Measurements from ENCODE around the gene TRAPPC5. TPM values are rescaled to one million over a fixed set of nuclear protein-coding genes. Genes with fewer than 3 reads are reported as not detected.

The TRAPPC5 gene
- total RNA-seq, 1 donor from 2014 or later = 110 TPM

DNA sequence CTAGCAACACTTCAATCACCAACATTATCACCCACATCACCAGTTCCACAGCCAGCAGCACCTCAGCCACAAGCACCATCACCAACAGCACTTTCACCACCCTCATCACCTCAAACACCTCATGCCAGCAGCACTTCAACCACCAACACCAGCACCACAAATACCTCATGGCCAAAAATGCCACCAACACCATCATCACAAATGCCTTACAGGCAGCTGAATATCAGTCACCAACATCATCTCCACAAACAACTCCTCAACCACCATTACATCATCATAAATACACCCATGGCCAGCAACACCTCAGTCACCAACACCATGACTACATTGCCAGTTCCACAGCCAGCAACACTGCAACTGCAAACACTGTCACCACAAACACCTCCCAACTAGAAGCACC, 10.9 kb downstream of the TRAPPC5 start:
- H3K4me1 Mint-ChIP-seq (ENCODE audit: low read depth, unreplicated experiment) = no peaks in the 10 kb centered on the region
- Histone ChIP-seq H3K79me2 (ENCODE audit: insufficient read depth, low read length) (no peaks in the 10 kb centered on the region), H3K27ac (ENCODE audit: low read depth, low read length) (no peak overlapping the region), H4K20me1 (ENCODE audit: insufficient read depth, low read length) (no peaks in the 10 kb centered on the region), H3K4me2 (ENCODE audit: low read length) (no peak overlapping the region), H3K36me3 (ENCODE audit: insufficient read depth, low read length) (no peaks in the 10 kb centered on the region), H3K9me3 (ENCODE audit: insufficient read depth, low read depth, low read length) (no peaks in the 10 kb centered on the region), H3K27me3 (ENCODE audit: insufficient read depth, low read length) (no peaks in the 10 kb centered on the region), H3K4me3 (ENCODE audit: insufficient read depth, low read depth, low read length) (no peak overlapping the region), H3K4me1 (ENCODE audit: insufficient read depth, low read length) (no peaks in the 10 kb centered on the region), H3K9ac (ENCODE audit: low read length) (no peak overlapping the region), H2AFZ (ENCODE audit: low read depth, low read length) (no peak overlapping the region)
- no peaks in the 10 kb centered on the region for H3K9me3 Mint-ChIP-seq (ENCODE audit: unreplicated experiment)
- no peak overlapping the region for H3K27ac Mint-ChIP-seq (ENCODE audit: unreplicated experiment)
- no peak for DNase-seq (ENCODE audit: low read depth)
- TF ChIP-seq EZH2 (IDR thresholded peaks at IDR 0.05; ENCODE audit: insufficient read depth, low read length) (no peak), CTCF (IDR thresholded peaks at IDR 0.05; ENCODE audit: insufficient read depth, low read depth, low read length) (no peak)
- H3K4me3 Mint-ChIP-seq (ENCODE audit: unreplicated experiment) = no peak overlapping the region
- FAIRE-seq = no peak
- peaks cover 2% of the 10 kb centered on the region for H3K27me3 Mint-ChIP-seq (ENCODE audit: low read depth, unreplicated experiment)
- no peaks in the 10 kb centered on the region for H3K36me3 Mint-ChIP-seq (ENCODE audit: low read depth, unreplicated experiment)

DNA sequence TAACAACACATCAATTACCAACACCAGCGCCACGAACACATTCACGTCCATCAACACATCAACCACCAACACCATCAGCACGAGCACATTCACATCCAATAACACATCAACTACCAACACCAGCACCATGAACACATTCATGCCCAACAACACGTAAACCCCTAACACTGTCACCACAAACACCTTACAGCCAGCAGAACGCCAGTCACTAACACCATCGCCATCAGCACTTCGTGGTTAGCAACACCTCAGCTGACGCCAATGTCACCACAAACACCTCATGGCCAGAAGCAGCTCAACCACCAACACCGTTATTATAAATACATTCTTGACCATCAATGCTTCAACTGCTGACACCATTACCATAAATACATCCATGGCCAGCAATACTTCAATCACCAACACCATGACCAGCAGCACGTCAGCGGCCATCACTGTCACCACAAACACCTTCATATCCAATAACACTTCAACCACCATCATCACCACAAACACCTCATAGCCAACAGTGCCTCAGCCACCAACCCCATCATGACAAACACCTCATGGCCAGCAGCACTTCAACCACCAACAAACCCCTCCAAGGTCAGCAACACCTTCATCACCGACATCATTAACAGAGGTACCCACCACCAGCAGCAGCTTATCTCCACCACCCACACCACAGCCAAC, 11.9 kb downstream of the TRAPPC5 start:
- no peak for FAIRE-seq
- Histone ChIP-seq H3K36me3 (ENCODE audit: insufficient read depth, low read length) (no peaks in the 10 kb centered on the region), H3K79me2 (ENCODE audit: insufficient read depth, low read length) (no peaks in the 10 kb centered on the region)

More for the DNA sequence above, 11.9 kb downstream of the TRAPPC5 start:
- Histone ChIP-seq H3K4me2 (ENCODE audit: low read length) (no peak overlapping the region), H3K4me1 (ENCODE audit: insufficient read depth, low read length) (no peaks in the 10 kb centered on the region), H3K9me3 (ENCODE audit: insufficient read depth, low read depth, low read length) (no peaks in the 10 kb centered on the region), H4K20me1 (ENCODE audit: insufficient read depth, low read length) (no peaks in the 10 kb centered on the region), H3K27me3 (ENCODE audit: insufficient read depth, low read length) (no peaks in the 10 kb centered on the region), H3K27ac (ENCODE audit: low read depth, low read length) (no peak overlapping the region), H2AFZ (ENCODE audit: low read depth, low read length) (no peak overlapping the region), H3K4me3 (ENCODE audit: insufficient read depth, low read depth, low read length) (no peak overlapping the region), H3K9ac (ENCODE audit: low read length) (no peak overlapping the region)
- Mint-ChIP-seq H3K4me3 (ENCODE audit: unreplicated experiment) (no peak overlapping the region), H3K27ac (ENCODE audit: unreplicated experiment) (no peak overlapping the region), H3K9me3 (ENCODE audit: unreplicated experiment) (no peaks in the 10 kb centered on the region), H3K36me3 (ENCODE audit: low read depth, unreplicated experiment) (no peaks in the 10 kb centered on the region), H3K4me1 (ENCODE audit: low read depth, unreplicated experiment) (no peaks in the 10 kb centered on the region), H3K27me3 (ENCODE audit: low read depth, unreplicated experiment) (peaks cover 6% of the 10 kb centered on the region)
- no peak for DNase-seq (ENCODE audit: low read depth)
- no peak for TF ChIP-seq EZH2 (IDR thresholded peaks at IDR 0.05; ENCODE audit: insufficient read depth, low read length)
- TF ChIP-seq CTCF (IDR thresholded peaks at IDR 0.05; ENCODE audit: insufficient read depth, low read depth, low read length) = no peak
